ENCODE results near the gene CCL1. TPM values are rescaled to one million over a fixed set of nuclear protein-coding genes. Genes with fewer than 3 reads are reported as not detected.

The CCL1 gene
- total and polyA plus RNA-seq, 12 donors = not detected

DNA sequence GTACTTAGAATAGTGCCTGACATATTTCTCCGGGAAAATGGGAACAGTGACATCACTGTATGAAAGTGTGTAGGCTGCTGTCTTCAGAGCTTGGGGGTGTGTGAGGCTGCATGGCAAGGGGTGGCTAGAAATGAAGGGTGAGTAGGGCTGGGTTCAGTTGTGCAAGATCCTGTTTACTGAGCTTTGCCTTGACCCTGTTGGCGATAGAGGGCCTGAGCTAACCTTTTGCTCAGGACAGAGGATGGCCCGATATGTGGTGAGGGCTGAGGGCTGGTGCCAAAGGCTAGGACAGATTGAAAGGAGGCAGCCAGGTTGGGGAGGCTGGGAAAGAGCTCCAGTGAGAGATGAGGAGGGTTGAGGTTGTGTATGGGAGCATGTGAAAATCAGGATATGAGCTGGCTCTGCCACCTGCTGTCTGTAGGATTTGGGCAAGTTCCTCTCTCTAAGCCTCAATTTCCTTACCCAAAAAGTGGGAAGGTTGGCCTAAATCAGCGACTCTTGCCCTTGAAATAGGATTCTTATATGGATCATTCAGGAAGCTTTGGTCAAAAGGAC lies 6.0 kb upstream of the CCL1 start:
- intact Hi-C loops (cut with DNase I) = loop anchor here in 2 of 10 donors (10.0 kb wide), 1 partner anchor 594 kb away; no protein-coding TSS in a partner anchor
- H3K27ac ChIP-seq = no peak overlapping the region
- 55 to 57% methylated on average over 4 of the region's 4 CpGs for WGBS, 2 donors
- no peaks in the 10 kb centered on the region for H3K9me3 ChIP-seq
- peaks cover 0 to 31% (median 4%) of the 10 kb centered on the region in 7 donors for H3K27me3 ChIP-seq
- no peak overlapping the region for H3K4me3 ChIP-seq
- no peak for DNase-seq
- H3K4me1 ChIP-seq = peaks cover 0 to 53% (median 0%) of the 10 kb centered on the region in 9 donors
- ATAC-seq = peak in 3 of 8 donors; percentile 26 to 43 (median 35)
- no peaks in the 10 kb centered on the region for H3K36me3 ChIP-seq
- TF ChIP-seq, protein P1, sequence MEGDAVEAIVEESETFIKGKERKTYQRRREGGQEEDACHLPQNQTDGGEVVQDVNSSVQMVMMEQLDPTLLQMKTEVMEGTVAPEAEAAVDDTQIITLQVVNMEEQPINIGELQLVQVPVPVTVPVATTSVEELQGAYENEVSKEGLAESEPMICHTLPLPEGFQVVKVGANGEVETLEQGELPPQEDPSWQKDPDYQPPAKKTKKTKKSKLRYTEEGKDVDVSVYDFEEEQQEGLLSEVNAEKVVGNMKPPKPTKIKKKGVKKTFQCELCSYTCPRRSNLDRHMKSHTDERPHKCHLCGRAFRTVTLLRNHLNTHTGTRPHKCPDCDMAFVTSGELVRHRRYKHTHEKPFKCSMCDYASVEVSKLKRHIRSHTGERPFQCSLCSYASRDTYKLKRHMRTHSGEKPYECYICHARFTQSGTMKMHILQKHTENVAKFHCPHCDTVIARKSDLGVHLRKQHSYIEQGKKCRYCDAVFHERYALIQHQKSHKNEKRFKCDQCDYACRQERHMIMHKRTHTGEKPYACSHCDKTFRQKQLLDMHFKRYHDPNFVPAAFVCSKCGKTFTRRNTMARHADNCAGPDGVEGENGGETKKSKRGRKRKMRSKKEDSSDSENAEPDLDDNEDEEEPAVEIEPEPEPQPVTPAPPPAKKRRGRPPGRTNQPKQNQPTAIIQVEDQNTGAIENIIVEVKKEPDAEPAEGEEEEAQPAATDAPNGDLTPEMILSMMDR (IDR thresholded peaks at IDR 0.05) = no peak

DNA sequence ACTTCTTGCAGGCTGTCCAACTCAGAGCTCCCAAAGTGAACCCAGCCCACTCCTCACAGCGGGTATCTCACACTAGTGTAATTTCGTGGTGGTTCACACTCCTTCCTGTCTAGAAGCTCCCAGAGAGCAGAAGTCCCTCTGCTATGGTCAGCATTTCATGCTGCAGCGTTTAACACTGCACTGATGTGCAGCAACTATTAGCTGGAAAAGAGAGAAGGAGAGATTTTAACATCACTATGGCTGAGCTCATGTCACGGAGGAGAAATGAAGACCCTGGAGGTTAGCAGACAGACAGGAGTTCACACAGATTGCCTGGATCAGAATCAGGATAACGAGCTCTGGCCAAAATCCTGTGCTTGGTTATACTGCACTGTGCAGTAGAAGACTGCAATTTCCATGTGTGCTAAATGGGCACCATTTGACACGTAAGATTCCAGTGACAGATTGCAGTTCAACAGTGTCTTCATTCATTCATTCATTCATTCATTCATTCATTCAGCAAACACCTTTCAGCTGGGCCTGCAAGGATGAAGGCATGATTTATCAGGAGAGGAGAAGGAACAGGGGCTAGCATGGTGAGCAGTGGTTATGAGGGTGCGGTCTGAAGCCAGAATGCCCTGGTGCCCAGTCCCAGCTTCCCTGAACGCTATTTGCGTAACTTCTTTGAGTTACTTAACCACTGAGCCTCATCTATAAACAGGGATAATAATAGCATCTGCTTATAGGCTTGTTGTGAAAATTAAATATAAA lies 5.3 kb upstream of the CCL1 start:
- no peak for ATAC-seq
- no peaks in the 10 kb centered on the region for H3K36me3 ChIP-seq
- WGBS, 2 donors = 72 to 73% methylated on average over 9 of the region's 9 CpGs
- no peak for DNase-seq
- peaks cover 0 to 35% (median 9%) of the 10 kb centered on the region in 7 donors for H3K27me3 ChIP-seq
- no peak overlapping the region for H3K27ac ChIP-seq
- intact Hi-C loops (cut with DNase I) = loop anchor here in 2 of 10 donors (10.0 kb wide), 1 partner anchor 594 kb away; no protein-coding TSS in a partner anchor
- no peak overlapping the region for H3K4me3 ChIP-seq
- no peaks in the 10 kb centered on the region for H3K9me3 ChIP-seq
- TF ChIP-seq, protein P1 (IDR thresholded peaks at IDR 0.05) = no peak
- H3K4me1 ChIP-seq = peaks cover 0 to 53% (median 0%) of the 10 kb centered on the region in 9 donors

DNA sequence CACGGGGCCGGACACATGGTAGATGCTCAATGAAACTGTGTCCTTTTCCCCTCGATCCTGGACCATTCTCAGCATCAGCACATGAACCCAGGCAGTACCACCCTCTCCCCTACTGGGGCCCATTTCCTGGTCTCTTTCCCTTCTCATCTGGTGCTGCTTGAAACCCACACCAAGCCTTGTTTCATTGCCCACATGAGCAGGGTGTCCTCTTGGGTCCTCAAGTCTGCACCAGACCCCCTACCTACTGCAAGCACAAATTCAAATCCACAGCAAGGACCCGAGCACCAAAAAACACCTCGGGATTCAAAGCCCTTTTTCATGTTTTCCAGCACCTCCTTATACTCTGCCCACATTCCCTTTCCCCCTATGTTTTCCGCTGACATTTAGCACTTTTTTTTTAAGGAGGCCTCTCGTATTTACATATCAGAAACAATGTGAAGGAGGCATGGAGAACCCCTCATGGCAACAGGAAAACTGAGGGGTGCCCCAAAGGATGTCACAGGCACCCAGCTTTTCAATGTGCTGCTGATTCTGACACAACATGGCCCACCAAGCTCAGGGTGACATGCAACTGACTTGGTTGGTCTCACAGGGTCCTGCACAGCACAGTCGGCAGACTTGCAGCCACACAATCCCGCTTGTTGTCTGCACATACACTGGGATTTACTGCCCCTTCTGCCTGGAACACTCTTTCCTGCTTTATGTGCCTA lies 4.6 kb upstream of the CCL1 start:
- no peaks in the 10 kb centered on the region for H3K9me3 ChIP-seq
- peaks cover 0 to 42% (median 12%) of the 10 kb centered on the region in 7 donors for H3K27me3 ChIP-seq
- DNase-seq (no peak), ATAC-seq (no peak)
- TF ChIP-seq, protein P1 (IDR thresholded peaks at IDR 0.05) = no peak
- no peaks in the 10 kb centered on the region for H3K36me3 ChIP-seq
- no peak overlapping the region for H3K4me3 ChIP-seq
- intact Hi-C loops (cut with DNase I) = loop anchor here in 2 of 10 donors (10.0 kb wide), 1 partner anchor 593 kb away; no protein-coding TSS in a partner anchor
- no peak overlapping the region for H3K27ac ChIP-seq
- 79% methylated on average over 9 of the region's 9 CpGs for WGBS, 2 donors
- H3K4me1 ChIP-seq = peaks cover 0 to 53% (median 0%) of the 10 kb centered on the region in 9 donors

DNA sequence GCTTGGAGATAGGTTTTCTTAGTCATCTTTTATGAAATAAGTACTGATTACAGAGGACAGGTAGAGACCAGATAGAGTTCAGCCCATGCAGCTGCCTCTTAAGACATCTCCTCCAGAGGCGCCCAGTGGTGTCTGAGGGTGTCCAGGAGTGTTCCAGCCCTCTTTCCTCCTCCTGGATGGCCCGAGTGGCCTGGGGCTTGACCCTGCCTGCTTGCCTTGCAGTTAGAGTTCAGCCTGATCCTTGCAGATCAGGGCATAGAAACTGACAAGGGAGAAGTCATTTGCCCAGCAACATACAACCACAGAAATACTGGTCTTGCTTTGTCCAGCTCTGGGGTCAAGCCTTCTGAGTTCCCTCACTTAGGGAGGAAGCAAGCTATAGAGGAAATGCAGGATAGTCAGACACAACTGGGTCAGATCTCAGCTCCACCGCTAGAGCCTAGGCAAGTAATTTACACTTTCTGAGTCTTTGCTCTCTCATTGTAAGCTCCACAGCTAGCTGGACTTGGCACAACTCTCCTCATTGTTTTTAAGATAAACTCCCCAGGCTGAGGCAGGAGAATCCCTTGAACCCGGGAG lies 3.6 kb upstream of the CCL1 start:
- intact Hi-C loops (cut with DNase I) = loop anchor here in 2 of 10 donors (10.0 kb wide), 1 partner anchor 592 kb away; no protein-coding TSS in a partner anchor
- Histone ChIP-seq H3K4me1 (peaks cover 0 to 52% (median 0%) of the 10 kb centered on the region in 9 donors), H3K4me3 (no peak overlapping the region), H3K27me3 (peaks cover 0 to 32% (median 12%) of the 10 kb centered on the region in 7 donors), H3K36me3 (no peaks in the 10 kb centered on the region), H3K27ac (no peak overlapping the region), H3K9me3 (no peaks in the 10 kb centered on the region)
- DNase-seq = no peak
- TF ChIP-seq, protein P1 (IDR thresholded peaks at IDR 0.05) = no peak
- ATAC-seq = peak in 1 of 8 donors; percentile 47
- WGBS, 2 donors = 67 to 72% methylated on average over 4 of the region's 4 CpGs
